ENCODE data around the gene RAD51D.
A peak's percentile ranks its signal among the peaks of the same experiment; 100 is the strongest.
"Not testable (repeated sequence)": the region's sequence is repeated elsewhere in the genome, so short reads cannot be mapped to it uniquely, and the experiment has no call there.

RAD51D gene

GRCh38 chr17:35129154-35129972 lies 9.7 kb upstream of the RAD51D start:
- FAIRE-seq (no peak), DNase-seq (ENCODE audit: insufficient read length, low spot score) (no peak)
- TF ChIP-seq POLR2AphosphoS5 (IDR thresholded peaks at IDR 0.05; ENCODE audit: low read depth, low read length) (peak; percentile 44; the same call in 1 of the 2 replicates), SPI1 (IDR thresholded peaks at IDR 0.05; ENCODE audit: low read depth, low read length) (no peak), POLR2A (IDR thresholded peaks at IDR 0.05; ENCODE audit: low read depth, low read length) (no peak), PAX5 (IDR thresholded peaks at IDR 0.05; ENCODE audit: insufficient read depth, low read length, severe bottlenecking) (no peak)

DNA sequence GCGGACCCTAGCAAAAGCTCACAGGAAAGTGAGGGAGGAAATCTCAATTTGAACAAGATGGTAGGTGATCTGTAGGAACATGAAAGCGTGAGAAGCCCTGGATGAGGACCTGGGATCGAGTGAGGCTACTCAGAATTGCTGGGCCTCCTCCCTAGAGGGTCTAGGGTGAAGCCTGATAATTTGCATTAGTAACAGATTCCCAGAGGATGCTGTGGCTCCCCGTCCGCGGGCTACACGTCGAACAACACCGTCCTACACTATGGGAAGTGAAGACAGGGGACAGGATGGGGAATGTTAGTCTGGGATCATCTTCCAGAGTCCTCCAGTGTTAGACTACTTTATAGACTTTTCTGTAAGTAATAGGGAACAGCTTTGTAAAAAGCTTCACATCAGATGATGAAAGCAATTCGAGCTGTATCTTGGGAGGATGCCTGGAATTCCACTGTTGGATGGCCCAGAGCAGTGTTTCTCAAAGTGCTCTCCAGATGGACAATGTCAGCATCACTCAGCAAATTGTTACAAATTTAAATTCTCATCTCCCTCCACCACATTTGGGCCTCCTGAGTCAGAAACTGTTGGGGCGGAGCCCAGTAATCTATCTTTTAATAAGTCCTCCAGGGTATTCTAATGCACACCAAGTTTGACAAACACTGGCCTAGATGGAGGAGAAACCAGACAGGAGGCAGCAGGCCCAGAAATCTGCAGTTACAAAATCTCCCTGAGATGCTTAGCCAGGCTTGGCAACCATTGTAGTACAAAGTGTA lies 8.3 kb upstream of the RAD51D start:
- TF ChIP-seq POLR2AphosphoS5 (IDR thresholded peaks at IDR 0.05; ENCODE audit: low read depth, low read length) (no peak), POLR2A (IDR thresholded peaks at IDR 0.05; ENCODE audit: low read depth, low read length) (no peak), POU2F2 (IDR thresholded peaks at IDR 0.05; ENCODE audit: low read depth, low read length) (no peak), PAX5 (IDR thresholded peaks at IDR 0.05; ENCODE audit: insufficient read depth, low read length, severe bottlenecking) (no peak), TAF1 (IDR thresholded peaks at IDR 0.05; ENCODE audit: low read depth, low read length) (no peak), SPI1 (IDR thresholded peaks at IDR 0.05; ENCODE audit: low read depth, low read length) (no peak)
- FAIRE-seq, result no peak

DNA sequence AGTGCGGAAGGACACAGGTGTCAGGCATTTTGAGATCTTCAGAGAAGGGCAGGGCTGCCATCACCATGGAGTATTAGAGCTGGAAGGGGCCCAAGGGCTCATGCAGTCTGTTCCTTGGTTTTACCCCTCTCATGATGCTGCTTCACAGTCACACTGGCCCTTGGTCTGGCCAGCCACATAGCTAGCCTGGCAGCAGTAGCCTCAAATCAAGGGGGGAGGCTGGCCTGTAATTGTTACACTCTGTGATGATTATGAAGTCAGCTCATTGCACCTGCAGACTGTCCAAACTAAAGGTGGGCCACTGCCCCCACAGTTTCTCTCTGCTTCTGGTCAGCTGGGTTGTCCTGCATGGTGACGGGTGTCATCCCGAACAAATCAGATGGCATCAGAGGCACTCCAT lies 1.7 kb upstream of the RAD51D start, which contains the start of gene FNDC8:
FNDC8 (plus strand) TSS at position 301 of the 400 bp plus-strand sequence; CDS start at position 380, 79 bp downstream.
- no peak for TF ChIP-seq POU2F2 (IDR thresholded peaks at IDR 0.05; ENCODE audit: low read depth, low read length)
- no peak for TF ChIP-seq POLR2AphosphoS5 (IDR thresholded peaks at IDR 0.05; ENCODE audit: low read depth, low read length)
- no peak for TF ChIP-seq POLR2A (IDR thresholded peaks at IDR 0.05; ENCODE audit: low read depth, low read length)
- no peak for TF ChIP-seq TAF1 (IDR thresholded peaks at IDR 0.05; ENCODE audit: low read depth, low read length)
- no peak for TF ChIP-seq SPI1 (IDR thresholded peaks at IDR 0.05; ENCODE audit: low read depth, low read length)
- TF ChIP-seq PAX5 (IDR thresholded peaks at IDR 0.05; ENCODE audit: insufficient read depth, low read length, severe bottlenecking), result no peak
- DNase-seq (ENCODE audit: insufficient read length, low spot score) (no peak), FAIRE-seq (no peak)

More for the DNA sequence above, 8.3 kb upstream of the RAD51D start:
- DNase-seq (ENCODE audit: insufficient read length, low spot score), result no peak

DNA sequence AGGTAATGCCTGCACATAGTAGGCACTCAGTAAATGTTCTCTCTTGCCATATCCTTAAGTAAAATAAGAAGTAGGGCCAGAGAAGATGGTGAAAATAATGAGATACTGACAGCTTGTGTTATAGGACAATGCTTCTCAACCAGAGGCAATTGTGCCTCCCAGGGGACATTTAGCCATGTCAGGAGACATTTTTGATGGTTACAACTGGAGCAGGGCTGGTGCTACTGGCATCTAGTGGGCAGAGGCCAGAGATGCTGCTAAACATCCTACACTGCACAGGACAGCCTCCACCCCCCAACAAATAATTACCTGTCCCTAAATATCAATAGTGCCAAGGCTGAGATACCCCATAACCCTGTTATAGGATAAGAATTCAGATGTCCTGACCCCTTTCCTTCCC lies 1.7 kb downstream of the RAD51D start:
- FAIRE-seq (peak; percentile 71), DNase-seq (ENCODE audit: insufficient read length, low spot score) (no peak)
- TF ChIP-seq POU2F2 (IDR thresholded peaks at IDR 0.05; ENCODE audit: low read depth, low read length) (no peak), TAF1 (IDR thresholded peaks at IDR 0.05; ENCODE audit: low read depth, low read length) (no peak), POLR2A (IDR thresholded peaks at IDR 0.05; ENCODE audit: low read depth, low read length) (no peak), POLR2AphosphoS5 (IDR thresholded peaks at IDR 0.05; ENCODE audit: low read depth, low read length) (no peak), PAX5 (IDR thresholded peaks at IDR 0.05; ENCODE audit: insufficient read depth, low read length, severe bottlenecking) (no peak), SPI1 (IDR thresholded peaks at IDR 0.05; ENCODE audit: low read depth, low read length) (no peak)

DNA sequence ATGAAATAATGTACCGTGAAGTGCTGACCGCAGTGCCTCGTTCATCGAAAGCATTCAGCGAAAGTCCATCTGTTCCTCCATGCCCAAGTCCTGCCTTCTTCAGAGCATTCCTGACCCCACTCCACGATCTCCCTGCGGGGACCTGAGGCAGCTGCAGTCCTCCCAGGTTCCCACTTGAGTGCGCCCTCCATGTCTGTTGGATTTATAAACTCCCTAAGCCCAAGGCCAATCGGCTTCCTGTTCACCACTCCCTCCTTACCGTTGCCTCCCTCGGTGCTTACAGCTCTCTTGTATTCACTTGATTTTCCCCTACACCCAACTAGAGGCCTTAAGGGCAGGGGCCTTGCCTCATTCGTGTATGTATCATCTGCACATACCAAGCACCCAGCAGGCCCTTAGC lies 2.8 kb downstream of the RAD51D start:
- TF ChIP-seq SPI1 (IDR thresholded peaks at IDR 0.05; ENCODE audit: low read depth, low read length) (no peak), POLR2AphosphoS5 (IDR thresholded peaks at IDR 0.05; ENCODE audit: low read depth, low read length) (no peak), POU2F2 (IDR thresholded peaks at IDR 0.05; ENCODE audit: low read depth, low read length) (no peak), POLR2A (IDR thresholded peaks at IDR 0.05; ENCODE audit: low read depth, low read length) (no peak), PAX5 (IDR thresholded peaks at IDR 0.05; ENCODE audit: insufficient read depth, low read length, severe bottlenecking) (no peak), TAF1 (IDR thresholded peaks at IDR 0.05; ENCODE audit: low read depth, low read length) (no peak)
- DNase-seq (ENCODE audit: insufficient read length, low spot score) (no peak), FAIRE-seq (no peak)

DNA sequence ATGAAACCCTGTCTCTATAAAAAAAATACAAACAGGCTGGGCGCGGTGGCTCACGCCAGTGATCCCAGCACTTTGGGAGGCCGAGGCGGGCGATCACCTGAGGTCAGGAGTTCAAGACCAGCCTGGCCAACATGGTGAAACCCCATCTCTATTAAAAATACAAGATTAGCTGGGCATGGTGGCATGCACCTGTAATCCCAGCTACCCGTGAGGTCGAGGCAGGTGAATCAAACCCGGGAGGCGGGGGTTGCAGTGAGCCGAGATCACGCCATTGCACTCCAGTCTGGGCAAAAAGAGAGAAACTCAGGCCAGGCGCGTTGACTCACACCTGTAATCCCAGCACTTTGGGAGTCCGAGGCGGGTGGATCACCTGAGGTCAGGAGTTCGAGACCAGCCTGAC lies 8.9 kb downstream of the RAD51D start:
- DNase-seq (ENCODE audit: insufficient read length, low spot score); FAIRE-seq: not testable (repeated sequence)

DNA sequence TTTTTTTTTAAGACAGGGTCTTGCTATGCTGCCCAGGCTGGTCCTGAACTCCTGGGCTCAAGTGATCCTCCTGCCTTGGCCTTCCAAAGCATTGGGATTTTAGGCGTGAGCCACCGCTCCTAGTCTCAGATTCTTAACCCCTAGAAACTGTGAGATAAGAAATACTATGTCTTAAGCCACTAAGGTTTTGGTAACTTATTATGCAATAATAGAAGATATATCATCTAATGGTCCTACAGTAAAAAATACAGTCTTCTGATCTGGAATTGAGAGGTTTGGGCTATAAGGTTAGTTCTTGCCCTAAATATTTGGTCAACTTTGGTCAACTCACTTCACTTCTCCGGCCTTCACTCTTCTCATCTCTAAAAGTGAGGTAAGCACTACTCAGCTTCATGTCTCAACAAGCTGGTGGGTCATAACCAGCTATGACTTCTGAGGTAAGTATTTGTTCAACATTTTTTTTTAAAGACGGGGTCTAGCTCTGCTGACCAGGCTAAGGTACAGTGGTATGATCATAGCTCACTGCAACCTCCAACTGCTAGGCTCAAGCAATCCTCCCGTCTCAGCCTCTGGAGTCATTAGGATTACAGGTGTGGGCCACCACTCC lies 14.7 kb downstream of the RAD51D start:
- TF ChIP-seq POLR2AphosphoS5 (IDR thresholded peaks at IDR 0.05; ENCODE audit: low read depth, low read length), result no peak
- TF ChIP-seq TAF1 (IDR thresholded peaks at IDR 0.05; ENCODE audit: low read depth, low read length), result no peak
- TF ChIP-seq PAX5 (IDR thresholded peaks at IDR 0.05; ENCODE audit: insufficient read depth, low read length, severe bottlenecking), result no peak
- no peak for TF ChIP-seq SPI1 (IDR thresholded peaks at IDR 0.05; ENCODE audit: low read depth, low read length)
- TF ChIP-seq POU2F2 (IDR thresholded peaks at IDR 0.05; ENCODE audit: low read depth, low read length), result no peak
- no peak for TF ChIP-seq POLR2A (IDR thresholded peaks at IDR 0.05; ENCODE audit: low read depth, low read length)
- FAIRE-seq, result no peak
- DNase-seq (ENCODE audit: insufficient read length, low spot score), result no peak

GRCh38 chr17:35103271-35103670 lies 16.4 kb downstream of the RAD51D start:
- no peak for FAIRE-seq
- DNase-seq (ENCODE audit: insufficient read length, low spot score), result no peak
- TF ChIP-seq PAX5 (IDR thresholded peaks at IDR 0.05; ENCODE audit: insufficient read depth, low read length, severe bottlenecking), result no peak
- TF ChIP-seq SPI1 (IDR thresholded peaks at IDR 0.05; ENCODE audit: low read depth, low read length), result no peak
- TF ChIP-seq POLR2AphosphoS5 (IDR thresholded peaks at IDR 0.05; ENCODE audit: low read depth, low read length), result no peak
- no peak for TF ChIP-seq POLR2A (IDR thresholded peaks at IDR 0.05; ENCODE audit: low read depth, low read length)
- TF ChIP-seq TAF1 (IDR thresholded peaks at IDR 0.05; ENCODE audit: low read depth, low read length), result no peak
- TF ChIP-seq POU2F2 (IDR thresholded peaks at IDR 0.05; ENCODE audit: low read depth, low read length), result no peak

DNA sequence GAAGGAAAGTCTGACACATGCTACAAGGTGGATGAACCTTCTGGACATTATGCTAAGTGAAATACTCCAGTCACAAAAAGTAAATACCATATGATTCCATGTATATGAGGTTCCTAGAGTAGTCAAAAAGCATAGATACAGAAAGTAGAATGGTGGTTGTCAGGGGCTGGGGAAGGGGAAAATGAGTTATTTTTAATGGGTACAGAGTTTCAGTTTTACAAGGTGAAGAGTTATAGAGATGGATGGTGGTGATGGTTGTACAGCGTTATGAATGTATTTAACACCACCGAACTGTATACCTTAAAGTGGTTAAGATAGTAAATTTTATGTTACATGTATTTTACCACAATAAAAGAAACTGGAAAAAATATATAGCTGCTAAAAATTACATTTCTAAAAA lies 17.9 kb downstream of the RAD51D start:
- TF ChIP-seq POU2F2 (IDR thresholded peaks at IDR 0.05; ENCODE audit: low read depth, low read length), result no peak
- no peak for TF ChIP-seq TAF1 (IDR thresholded peaks at IDR 0.05; ENCODE audit: low read depth, low read length)
- TF ChIP-seq POLR2AphosphoS5 (IDR thresholded peaks at IDR 0.05; ENCODE audit: low read depth, low read length), result no peak
- TF ChIP-seq POLR2A (IDR thresholded peaks at IDR 0.05; ENCODE audit: low read depth, low read length), result no peak
- no peak for TF ChIP-seq SPI1 (IDR thresholded peaks at IDR 0.05; ENCODE audit: low read depth, low read length)
- TF ChIP-seq PAX5 (IDR thresholded peaks at IDR 0.05; ENCODE audit: insufficient read depth, low read length, severe bottlenecking), result no peak
- FAIRE-seq (no peak), DNase-seq (ENCODE audit: insufficient read length, low spot score) (no peak)
